Nephron (organoid): ENCODE measurements around the gene ATP13A5.

Experiments used
- H3K27ac Mint-ChIP-seq, 3 experiments: 2 replicates each; pipeline ENCODE4 v1.8.0; 2020; ENCODE audit warnings: mixed read lengths in 3 of 3, mild to moderate bottlenecking in 2 of 3, moderate library complexity in 1 of 3
- H3K27me3 Mint-ChIP-seq: 2 replicates; pipeline ENCODE4 v1.8.0; 2021; ENCODE audit warnings: low read depth, mild to moderate bottlenecking, moderate library complexity, mixed read lengths
- H3K36me3 Mint-ChIP-seq: 2 replicates; pipeline ENCODE4 v1.8.0; 2020; ENCODE audit warnings: low read depth, mixed read lengths
- H3K4me1 Mint-ChIP-seq: 2 replicates; pipeline ENCODE4 v1.8.0; 2020; ENCODE audit warnings: mixed read lengths
- H3K4me3 Mint-ChIP-seq, 3 experiments: 2 replicates each; pipeline ENCODE4 v1.8.0; 2020; ENCODE audit warnings: mild to moderate bottlenecking in 3 of 3, mixed read lengths in 3 of 3, moderate library complexity in 2 of 3
- H3K9me3 Mint-ChIP-seq: 2 replicates; pipeline ENCODE4 v1.8.0; 2020; ENCODE audit warnings: mixed read lengths
- CTCF ChIP-seq, 3 experiments: fragments of 200-600 bp; sonication (generic); IDR thresholded peaks; one replicate each; pipeline ENCODE4 v1.5.0; 2021; ENCODE audit warnings: antibody characterized with exemption in 3 of 3; ENCODE audit not compliant: unreplicated experiment in 3 of 3

Gene ATP13A5

GRCh38 chr3:193343726-193344222, 34.8 kb downstream of the ATP13A5 start:
- no peak for TF ChIP-seq CTCF (IDR thresholded peaks at IDR 0.05; ENCODE audit: unreplicated experiment in 3 of 3)
- H3K27me3 Mint-ChIP-seq, result peaks cover 5% of the 10 kb centered on the region
- no peak overlapping the region for H3K27ac Mint-ChIP-seq
- peaks cover 3% of the 10 kb centered on the region for H3K9me3 Mint-ChIP-seq
- H3K4me1 Mint-ChIP-seq, result peaks cover 6% of the 10 kb centered on the region
- no peak overlapping the region for H3K4me3 Mint-ChIP-seq
- H3K36me3 Mint-ChIP-seq, result no peaks in the 10 kb centered on the region

- Mint-ChIP-seq H3K4me1 (peaks cover 6% of the 10 kb centered on the region), H3K36me3 (no peaks in the 10 kb centered on the region)
These were observed 36.0 kb downstream of the ATP13A5 start for GRCh38 chr3:193342551-193342950.

GRCh38 chr3:193335031-193335430, 43.5 kb downstream of the ATP13A5 start:
- Mint-ChIP-seq H3K4me3 (no peak overlapping the region), H3K9me3 (peaks cover 3% of the 10 kb centered on the region), H3K4me1 (peaks cover 6% of the 10 kb centered on the region), H3K27ac (no peak overlapping the region), H3K27me3 (peaks cover 2% of the 10 kb centered on the region), H3K36me3 (no peaks in the 10 kb centered on the region)
- no peak for TF ChIP-seq CTCF (IDR thresholded peaks at IDR 0.05; ENCODE audit: unreplicated experiment in 3 of 3)

More at GRCh38 chr3:193342551-193342950, 36.0 kb downstream of the ATP13A5 start:
- Mint-ChIP-seq H3K4me3 (no peak overlapping the region), H3K27me3 (peaks cover 5% of the 10 kb centered on the region), H3K9me3 (peaks cover 3% of the 10 kb centered on the region), H3K27ac (no peak overlapping the region)
- TF ChIP-seq CTCF (IDR thresholded peaks at IDR 0.05; ENCODE audit: unreplicated experiment in 3 of 3), result no peak

GRCh38 chr3:193333229-193333628, 45.3 kb downstream of the ATP13A5 start:
- Mint-ChIP-seq H3K4me3 (no peak overlapping the region), H3K36me3 (no peaks in the 10 kb centered on the region), H3K9me3 (no peaks in the 10 kb centered on the region), H3K4me1 (peaks cover 6% of the 10 kb centered on the region), H3K27me3 (peaks cover 4% of the 10 kb centered on the region), H3K27ac (no peak overlapping the region)
- no peak for TF ChIP-seq CTCF (IDR thresholded peaks at IDR 0.05; ENCODE audit: unreplicated experiment in 3 of 3)

- no peaks in the 10 kb centered on the region for H3K9me3 Mint-ChIP-seq
These were observed 47.9 kb downstream of the ATP13A5 start for GRCh38 chr3:193330555-193331204.

More at GRCh38 chr3:193330555-193331204, 47.9 kb downstream of the ATP13A5 start:
- Mint-ChIP-seq H3K4me3 (no peak overlapping the region), H3K27me3 (peaks cover 7% of the 10 kb centered on the region), H3K27ac (no peak overlapping the region), H3K36me3 (no peaks in the 10 kb centered on the region), H3K4me1 (peaks cover 6% of the 10 kb centered on the region)
- TF ChIP-seq CTCF (IDR thresholded peaks at IDR 0.05; ENCODE audit: unreplicated experiment in 3 of 3), result no peak
